Suprapubic skin (tissue), 4 donors: ENCODE data around the gene CD48. TPM values are rescaled to one million over a fixed set of nuclear protein-coding genes. Genes with fewer than 3 reads are reported as not detected.

Source experiments
- DNase-seq, 2 donors: peaks; one replicate each; pipeline ENCODE4 v3.0.0-alpha.2; 2019; ENCODE audit warnings: low spot score in 2 of 2
- H3K27ac ChIP-seq: fragments of 200-600 bp; sonication (generic); one replicate; pipeline ENCODE4 v1.5.1; 2019
- H3K27me3 ChIP-seq: fragments of 200-600 bp; sonication (generic); one replicate; pipeline ENCODE4 v1.5.1; 2019
- H3K36me3 ChIP-seq: fragments of 200-600 bp; sonication (generic); one replicate; pipeline ENCODE4 v1.5.1; 2019
- H3K4me1 ChIP-seq: fragments of 200-600 bp; sonication (generic); one replicate; pipeline ENCODE4 v1.5.1; 2019
- H3K4me3 ChIP-seq: fragments of 200-600 bp; sonication (generic); one replicate; pipeline ENCODE4 v1.5.1; 2019; ENCODE audit warnings: mild to moderate bottlenecking
- H3K9me3 ChIP-seq: fragments of 200-600 bp; sonication (generic); one replicate; pipeline ENCODE4 v1.5.1; 2019
- CTCF ChIP-seq, 2 donors: fragments of 200-600 bp in 1 of 2; fragments of 450-650 bp in 1 of 2; sonication (generic) in 1 of 2; IDR thresholded peaks; one replicate each; pipeline ENCODE4 v1.5.1; 2016 to 2019; ENCODE audit warnings: antibody characterized with exemption in 2 of 2, mild to moderate bottlenecking in 1 of 2, moderate library complexity in 1 of 2
- EP300 ChIP-seq: sonication (generic); formaldehyde crosslinking; IDR thresholded peaks from one replicate; pipeline ENCODE4 v1.6.1; 2017; ENCODE audit warnings: antibody characterized with exemption
- POLR2A ChIP-seq, 2 donors: fragments of 450-650 bp; IDR thresholded peaks; one replicate each; pipeline ENCODE4 v1.6.1; 2017; ENCODE audit warnings: antibody characterized with exemption in 2 of 2, mild to moderate bottlenecking in 2 of 2, moderate library complexity in 2 of 2
- POLR2AphosphoS5 ChIP-seq, 3 donors: sonication (generic); formaldehyde crosslinking; IDR thresholded peaks; one replicate each; pipeline ENCODE4 v1.6.1; 2017; ENCODE audit warnings: antibody characterized with exemption in 3 of 3
- WGBS: methylation state at CpG from one replicate; pipeline ENCODE4 v1.1.5; 2018; 5-methylcytosine and 5-hydroxymethylcytosine counted together
- total RNA-seq, 4 donors: library from RNA; depleted of rRNA; stranded (reverse); fragments of >200 nt; gene quantifications; one replicate each; pipeline ENCODE4 v1.1.0, GENCODE V29; 2016

CD48 gene
- total RNA-seq, 4 donors from 2014 or later, result 0.60 to 1.6 (median 1.0) TPM; not detected in 1

- H3K27ac ChIP-seq, result no peak overlapping the region
- no peak overlapping the region for H3K4me3 ChIP-seq
- WGBS, result 86% methylated on average over 8 of the region's 8 CpGs
- H3K27me3 ChIP-seq, result no peaks in the 10 kb centered on the region
- H3K4me1 ChIP-seq, result no peaks in the 10 kb centered on the region
- H3K36me3 ChIP-seq, result no peaks in the 10 kb centered on the region
- TF ChIP-seq POLR2AphosphoS5 (IDR thresholded peaks at IDR 0.05), result no peak
- no peak for DNase-seq
- no peaks in the 10 kb centered on the region for H3K9me3 ChIP-seq
These were observed 74.6 kb downstream of the CD48 start for GRCh38 chr1:160637065-160637464.

DNA sequence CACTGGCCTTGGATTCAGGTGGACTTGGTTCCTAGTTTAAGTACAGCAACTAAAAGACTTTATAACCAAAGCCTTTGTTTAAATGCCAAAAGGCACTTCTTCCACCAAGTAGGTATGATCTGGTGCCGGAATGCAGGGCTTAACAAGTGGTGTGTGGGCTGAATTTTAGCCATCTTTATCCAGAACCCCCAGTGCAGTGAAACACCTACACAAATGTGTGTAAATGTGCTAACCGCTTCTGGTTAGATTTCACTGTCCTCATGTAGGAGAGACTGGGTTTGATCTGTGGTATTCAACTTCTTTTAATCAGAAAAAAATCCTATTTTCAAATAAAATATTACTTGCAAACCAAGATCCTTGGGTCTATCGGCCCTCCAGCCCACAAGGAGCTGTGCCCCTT is 75.1 kb downstream of the CD48 start:
- no peak overlapping the region for H3K27ac ChIP-seq
- no peak for DNase-seq
- H3K36me3 ChIP-seq, result no peaks in the 10 kb centered on the region
- no peak overlapping the region for H3K4me3 ChIP-seq
- no peak for TF ChIP-seq EP300
- TF ChIP-seq POLR2A (IDR thresholded peaks at IDR 0.05), result no peak
- TF ChIP-seq CTCF (IDR thresholded peaks at IDR 0.05), result no peak
- no peak for TF ChIP-seq POLR2AphosphoS5 (IDR thresholded peaks at IDR 0.05)
- no peaks in the 10 kb centered on the region for H3K27me3 ChIP-seq
- no peaks in the 10 kb centered on the region for H3K4me1 ChIP-seq
- no peaks in the 10 kb centered on the region for H3K9me3 ChIP-seq
- WGBS, result 90% methylated on average over 3 of the region's 3 CpGs

GRCh38 chr1:160636076-160636475 is 75.5 kb downstream of the CD48 start:
- TF ChIP-seq POLR2A (IDR thresholded peaks at IDR 0.05), result no peak
- TF ChIP-seq CTCF (IDR thresholded peaks at IDR 0.05), result no peak
- TF ChIP-seq EP300, result no peak
- TF ChIP-seq POLR2AphosphoS5 (IDR thresholded peaks at IDR 0.05), result no peak
- Histone ChIP-seq H3K36me3 (no peaks in the 10 kb centered on the region), H3K4me1 (no peaks in the 10 kb centered on the region), H3K9me3 (no peaks in the 10 kb centered on the region), H3K27ac (no peak overlapping the region), H3K27me3 (no peaks in the 10 kb centered on the region), H3K4me3 (no peak overlapping the region)
- 72% methylated on average over 4 of the region's 4 CpGs for WGBS
- no peak for DNase-seq

DNA sequence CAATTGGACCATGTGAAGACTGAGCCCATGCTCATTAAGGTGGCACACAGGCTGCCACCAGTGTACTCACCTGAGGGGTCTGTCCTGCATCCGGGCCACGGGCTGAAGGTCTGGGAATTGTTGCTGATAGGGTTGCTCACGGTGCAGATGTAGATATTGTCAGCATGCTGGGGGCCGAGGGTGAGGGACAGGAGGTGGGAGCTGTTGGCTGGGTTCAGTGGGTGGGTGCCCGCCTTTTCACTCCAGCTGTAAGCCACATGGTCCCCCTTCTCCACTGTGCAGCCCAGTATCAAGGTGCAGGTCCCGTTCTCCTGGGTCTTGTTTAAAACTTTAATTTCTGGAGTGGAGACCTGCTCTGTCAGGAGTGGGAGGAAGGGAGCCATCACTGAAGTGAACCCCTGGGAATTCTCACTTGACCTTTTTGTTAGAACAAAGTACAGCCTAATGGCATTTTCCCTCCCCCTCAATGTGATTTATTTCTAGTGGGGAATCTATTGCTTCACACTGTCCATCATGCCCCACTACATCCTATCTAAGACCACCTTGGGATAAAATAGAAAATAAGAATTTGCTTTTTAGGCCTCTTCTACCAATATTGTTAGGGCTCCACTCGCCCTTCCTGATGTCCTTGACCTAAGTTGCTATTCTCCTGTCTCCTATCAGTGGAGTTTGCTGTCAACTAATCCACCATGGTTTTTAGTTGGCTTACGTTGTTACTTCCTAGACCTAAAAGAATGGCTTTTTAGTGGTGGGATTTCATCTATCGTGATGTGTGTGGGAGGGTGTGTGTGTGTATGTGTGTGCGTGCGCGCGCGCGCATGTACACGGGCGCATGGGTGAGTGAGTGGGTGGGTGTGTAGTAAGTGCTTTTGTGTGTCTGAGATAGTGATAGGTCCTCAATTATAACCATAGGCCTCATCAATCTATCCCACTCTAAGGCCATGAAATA is 76.8 kb downstream of the CD48 start:
- H3K27ac ChIP-seq, result no peak overlapping the region
- TF ChIP-seq POLR2AphosphoS5 (IDR thresholded peaks at IDR 0.05), result no peak
- TF ChIP-seq POLR2A (IDR thresholded peaks at IDR 0.05), result no peak
- no peak for TF ChIP-seq EP300
- no peak for TF ChIP-seq CTCF (IDR thresholded peaks at IDR 0.05)
- H3K27me3 ChIP-seq, result no peaks in the 10 kb centered on the region
- no peak for DNase-seq
- H3K9me3 ChIP-seq, result no peaks in the 10 kb centered on the region
- H3K4me1 ChIP-seq, result peaks cover 7% of the 10 kb centered on the region
- H3K4me3 ChIP-seq, result no peak overlapping the region
- 85% methylated on average over 17 of the region's 17 CpGs for WGBS
- no peaks in the 10 kb centered on the region for H3K36me3 ChIP-seq

DNA sequence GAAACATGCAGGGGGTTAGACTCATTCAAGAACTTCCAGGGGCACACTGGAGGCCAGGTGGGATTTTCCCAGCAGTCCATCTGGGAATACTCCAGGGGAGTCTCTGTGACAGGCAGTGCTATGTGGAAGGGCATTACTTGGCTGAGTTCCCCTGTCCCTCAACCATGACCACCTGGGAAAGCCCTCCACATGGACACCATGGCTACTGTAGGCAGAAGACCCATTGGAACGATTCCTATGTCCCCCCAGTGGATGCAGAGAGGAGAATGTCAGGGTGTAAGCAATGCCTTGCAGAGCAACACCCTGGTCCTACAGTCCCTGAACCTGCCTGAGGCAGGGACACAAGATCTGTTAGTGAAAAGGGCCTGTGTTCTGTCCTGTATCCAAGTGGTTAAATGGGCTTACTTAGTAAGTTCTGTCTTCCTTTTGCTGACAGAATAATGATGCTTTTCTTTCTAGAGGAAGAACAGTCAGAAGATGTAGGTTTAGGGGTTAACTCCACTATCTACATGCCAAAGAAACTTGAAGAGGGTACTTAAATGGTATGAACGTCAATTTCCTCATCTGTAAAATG is 78.2 kb downstream of the CD48 start:
- H3K4me1 ChIP-seq, result peaks cover 11% of the 10 kb centered on the region
- TF ChIP-seq EP300 (no peak), POLR2A (IDR thresholded peaks at IDR 0.05) (no peak), POLR2AphosphoS5 (IDR thresholded peaks at IDR 0.05) (no peak), CTCF (IDR thresholded peaks at IDR 0.05) (no peak)
- H3K36me3 ChIP-seq, result no peaks in the 10 kb centered on the region
- DNase-seq, result no peak
- no peaks in the 10 kb centered on the region for H3K9me3 ChIP-seq
- H3K27ac ChIP-seq, result no peak overlapping the region
- 51% methylated on average over 2 of the region's 2 CpGs for WGBS
- no peaks in the 10 kb centered on the region for H3K27me3 ChIP-seq
- no peak overlapping the region for H3K4me3 ChIP-seq
